ENCODE data around the gene FARP2. TPM values are rescaled to one million over a fixed set of nuclear protein-coding genes. Genes with fewer than 3 reads are reported as not detected.
A peak's percentile ranks its signal among the peaks of the same experiment; 100 is the strongest.

The FARP2 gene
- total RNA-seq, 1 donor from 2014 or later: 63.6 TPM

- H3K4me1 Mint-ChIP-seq (ENCODE audit: low read depth): peaks cover 12% of the 10 kb centered on the region
- peak overlapping the region; percentile 84 for H3K27ac Mint-ChIP-seq
- no peak for DNase-seq (ENCODE audit: low spot score, unreplicated experiment)
- H3K9me3 Mint-ChIP-seq (ENCODE audit: low read depth): no peaks in the 10 kb centered on the region
- H3K36me3 Mint-ChIP-seq (ENCODE audit: insufficient read depth): peaks cover 1% of the 10 kb centered on the region
- H3K27me3 Mint-ChIP-seq: peaks cover 4% of the 10 kb centered on the region
- H3K4me3 Mint-ChIP-seq (ENCODE audit: low read depth): peak overlapping the region; percentile 83
- TF ChIP-seq CTCF (IDR thresholded peaks at IDR 0.05; ENCODE audit: unreplicated experiment): no peak
Observed at GRCh38 chr2:241506793-241507429, 150.8 kb downstream of the FARP2 start.

- Mint-ChIP-seq H3K27me3 (peaks cover 4% of the 10 kb centered on the region), H3K4me1 (ENCODE audit: low read depth) (peaks cover 12% of the 10 kb centered on the region), H3K36me3 (ENCODE audit: insufficient read depth) (no peaks in the 10 kb centered on the region), H3K9me3 (ENCODE audit: low read depth) (no peaks in the 10 kb centered on the region), H3K27ac (peak overlapping the region; percentile 84), H3K4me3 (ENCODE audit: low read depth) (peak overlapping the region; percentile 83)
- peak; percentile 61 for TF ChIP-seq CTCF (IDR thresholded peaks at IDR 0.05; ENCODE audit: unreplicated experiment)
- DNase-seq (ENCODE audit: low spot score, unreplicated experiment): peak; percentile 66
Observed at GRCh38 chr2:241507430-241508239, 151.6 kb downstream of the FARP2 start.

GRCh38 chr2:241508240-241509154, 152.4 kb downstream of the FARP2 start, which contains the start of gene STK25:
Gene STK25 (minus strand): TSS chr2:241508584. CDS start chr2:241508035, 549 bp downstream.
- Mint-ChIP-seq H3K4me1 (ENCODE audit: low read depth) (peaks cover 12% of the 10 kb centered on the region), H3K27me3 (peaks cover 4% of the 10 kb centered on the region), H3K27ac (peak within 1 kb of the TSS; percentile 95), H3K9me3 (ENCODE audit: low read depth) (no peaks in the 10 kb centered on the region), H3K4me3 (ENCODE audit: low read depth) (peak within 1 kb of the TSS; percentile 83), H3K36me3 (ENCODE audit: insufficient read depth) (no peaks in the 10 kb centered on the region)
- peak; percentile 12 for TF ChIP-seq CTCF (IDR thresholded peaks at IDR 0.05; ENCODE audit: unreplicated experiment)
- peak; percentile 97 for DNase-seq (ENCODE audit: low spot score, unreplicated experiment)

GRCh38 chr2:241509155-241509784, 153.2 kb downstream of the FARP2 start:
- peak overlapping the region; percentile 95 for H3K27ac Mint-ChIP-seq
- no peak for TF ChIP-seq CTCF (IDR thresholded peaks at IDR 0.05; ENCODE audit: unreplicated experiment)

More at GRCh38 chr2:241509155-241509784, 153.2 kb downstream of the FARP2 start:
- H3K4me3 Mint-ChIP-seq (ENCODE audit: low read depth): peak overlapping the region; percentile 76
- no peaks in the 10 kb centered on the region for H3K9me3 Mint-ChIP-seq (ENCODE audit: low read depth)
- H3K27me3 Mint-ChIP-seq: peaks cover 4% of the 10 kb centered on the region
- peaks cover 12% of the 10 kb centered on the region for H3K4me1 Mint-ChIP-seq (ENCODE audit: low read depth)
- peak; percentile 32 for DNase-seq (ENCODE audit: low spot score, unreplicated experiment)
- no peaks in the 10 kb centered on the region for H3K36me3 Mint-ChIP-seq (ENCODE audit: insufficient read depth)
